ENCODE results near the gene C4A. TPM values are rescaled to one million over a fixed set of nuclear protein-coding genes. Genes with fewer than 3 reads are reported as not detected.

Gene C4A
- total and polyA plus RNA-seq, 10 of the 15 experiments (the other 5 are each of a cell fraction or from before 2014, with no cell fraction given) = 0.13 to 5.4 (median 0.88) TPM; not detected in 1

GRCh38 chr6:31954511-31954910, 27.3 kb upstream of the C4A start:
- no peak for DNase-seq (ENCODE audit: low read depth, low spot score)
- Histone ChIP-seq H3K79me2 (ENCODE audit: control insufficient read depth, insufficient read depth, low read length) (peaks cover 18% of the 10 kb centered on the region), H3K9ac (ENCODE audit: control insufficient read depth, insufficient read depth, low read length) (no peak overlapping the region), H3K27ac (ENCODE audit: control insufficient read depth, insufficient read depth) (no peak overlapping the region), H3K27me3 (replicated peaks in 1 of 2; ENCODE audit: control insufficient read depth in 2 of 2, insufficient read depth in 2 of 2, low read length in 1 of 2) (no peaks in the 10 kb centered on the region), H4K20me1 (ENCODE audit: control insufficient read depth, insufficient read depth) (no peaks in the 10 kb centered on the region), H3K9me3 (replicated peaks; ENCODE audit: control insufficient read depth, insufficient read depth, low read length) (no peaks in the 10 kb centered on the region), H2AFZ (ENCODE audit: control insufficient read depth, low read depth, low read length) (no peak overlapping the region), H3K4me1 (ENCODE audit: control insufficient read depth, insufficient read depth, low read length) (peaks cover 3% of the 10 kb centered on the region), H3K4me2 (ENCODE audit: control insufficient read depth, insufficient read depth) (no peak overlapping the region), H3K4me3 (no peak overlapping the region), H3K36me3 (ENCODE audit: control insufficient read depth in 2 of 2, insufficient read depth in 2 of 2, low read length in 1 of 2) (peaks cover 8 to 21% of the 10 kb centered on the region in 2 experiments)
- ChIA-PET RAD21 (ENCODE audit: unreplicated experiment) (interaction anchor here (0.6 kb wide), 1 partner anchor 15 kb away, joined by 4 read pairs; no protein-coding TSS in a partner anchor), CTCF (no interaction called here), POLR2A (no interaction called here), SMC1A (ENCODE audit: uncharacterized antibody, unreplicated experiment) (no interaction called here)
- TF ChIP-seq ASH2L (IDR thresholded peaks at IDR 0.05; ENCODE audit: borderline replicate concordance, low read depth) (no peak), ZNF592 (IDR thresholded peaks at IDR 0.05) (no peak), PAX8 (IDR thresholded peaks at IDR 0.05) (no peak), BMI1 (IDR thresholded peaks at IDR 0.05; ENCODE audit: borderline replicate concordance) (no peak), IRF5 (IDR thresholded peaks at IDR 0.05; ENCODE audit: borderline replicate concordance) (no peak), NFYB (IDR thresholded peaks at IDR 0.05; ENCODE audit: insufficient read depth, low read depth, low read length) (no peak), ATF2 (IDR thresholded peaks at IDR 0.05; ENCODE audit: low read length) (no peak), SMC3 (IDR thresholded peaks at IDR 0.05; ENCODE audit: borderline replicate concordance, low read length) (no peak), CEBPB (IDR thresholded peaks at IDR 0.05; ENCODE audit: borderline replicate concordance in 1 of 2, low read depth in 2 of 2, low read length in 2 of 2) (no peak), SP1 (IDR thresholded peaks at IDR 0.05; ENCODE audit: low read depth, low read length) (no peak), HDGF (IDR thresholded peaks at IDR 0.05) (no peak), EP300 (IDR thresholded peaks at IDR 0.05; ENCODE audit: borderline replicate concordance in 1 of 2, control insufficient read depth in 1 of 2, low read depth in 2 of 2, low read length in 2 of 2) (no peak), TCF12 (IDR thresholded peaks at IDR 0.05; ENCODE audit: low read depth, low read length) (no peak)
- no TSS peak for BruUV-seq (replicated peaks)
- 98% methylated on average over 28 of the region's 28 CpGs for WGBS (ENCODE audit: insufficient coverage, insufficient replicate concordance, low lambda C conversion rate, missing lambda C conversion rate)
- no peak for FAIRE-seq
- in situ Hi-C loops (cut with MboI) (no loop called here), intact Hi-C loops (cut with micrococcal nuclease; ENCODE audit: unreplicated experiment) (no loop called here)
- ATAC-seq = no peak

Data from GM12878 (cell line).